Measurements from ENCODE around the gene FANCC. TPM values are rescaled to one million over a fixed set of nuclear protein-coding genes. Genes with fewer than 3 reads are reported as not detected.

FANCC gene
- total RNA-seq, 6 experiments from 2014 or later, result 4.7 to 7.1 (median 5.7) TPM

DNA sequence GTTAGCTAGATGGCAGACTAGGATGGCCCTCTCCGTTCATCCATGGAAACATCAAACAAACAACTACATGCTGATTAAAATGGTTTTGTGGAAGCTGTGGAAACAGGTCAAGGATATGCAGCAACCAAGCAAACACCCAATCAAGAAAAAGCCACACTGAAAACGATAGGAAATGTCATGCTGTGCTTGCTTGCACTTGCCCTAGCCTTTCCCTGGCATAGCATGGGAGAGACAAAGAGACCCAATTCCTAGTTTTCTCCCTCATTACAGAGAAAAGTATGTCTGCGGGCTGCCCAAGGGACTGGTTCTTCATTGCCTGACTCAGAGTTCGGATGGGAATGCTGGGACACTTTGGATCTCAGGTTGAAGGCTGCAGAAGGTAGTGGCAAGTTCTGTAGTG, 98.7 kb downstream of the FANCC start:
- Mint-ChIP-seq H3K27me3 (ENCODE audit: insufficient read depth) (no peaks in the 10 kb centered on the region), H3K36me3 (ENCODE audit: low read depth) (no peaks in the 10 kb centered on the region), H3K4me1 (ENCODE audit: low read depth) (no peaks in the 10 kb centered on the region), H3K9me3 (no peaks in the 10 kb centered on the region), H3K4me3 (no peak overlapping the region), H3K27ac (no peak overlapping the region)
- no peak for DNase-seq
- TF ChIP-seq, protein P1, sequence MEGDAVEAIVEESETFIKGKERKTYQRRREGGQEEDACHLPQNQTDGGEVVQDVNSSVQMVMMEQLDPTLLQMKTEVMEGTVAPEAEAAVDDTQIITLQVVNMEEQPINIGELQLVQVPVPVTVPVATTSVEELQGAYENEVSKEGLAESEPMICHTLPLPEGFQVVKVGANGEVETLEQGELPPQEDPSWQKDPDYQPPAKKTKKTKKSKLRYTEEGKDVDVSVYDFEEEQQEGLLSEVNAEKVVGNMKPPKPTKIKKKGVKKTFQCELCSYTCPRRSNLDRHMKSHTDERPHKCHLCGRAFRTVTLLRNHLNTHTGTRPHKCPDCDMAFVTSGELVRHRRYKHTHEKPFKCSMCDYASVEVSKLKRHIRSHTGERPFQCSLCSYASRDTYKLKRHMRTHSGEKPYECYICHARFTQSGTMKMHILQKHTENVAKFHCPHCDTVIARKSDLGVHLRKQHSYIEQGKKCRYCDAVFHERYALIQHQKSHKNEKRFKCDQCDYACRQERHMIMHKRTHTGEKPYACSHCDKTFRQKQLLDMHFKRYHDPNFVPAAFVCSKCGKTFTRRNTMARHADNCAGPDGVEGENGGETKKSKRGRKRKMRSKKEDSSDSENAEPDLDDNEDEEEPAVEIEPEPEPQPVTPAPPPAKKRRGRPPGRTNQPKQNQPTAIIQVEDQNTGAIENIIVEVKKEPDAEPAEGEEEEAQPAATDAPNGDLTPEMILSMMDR (IDR thresholded peaks at IDR 0.05), result no peak

DNA sequence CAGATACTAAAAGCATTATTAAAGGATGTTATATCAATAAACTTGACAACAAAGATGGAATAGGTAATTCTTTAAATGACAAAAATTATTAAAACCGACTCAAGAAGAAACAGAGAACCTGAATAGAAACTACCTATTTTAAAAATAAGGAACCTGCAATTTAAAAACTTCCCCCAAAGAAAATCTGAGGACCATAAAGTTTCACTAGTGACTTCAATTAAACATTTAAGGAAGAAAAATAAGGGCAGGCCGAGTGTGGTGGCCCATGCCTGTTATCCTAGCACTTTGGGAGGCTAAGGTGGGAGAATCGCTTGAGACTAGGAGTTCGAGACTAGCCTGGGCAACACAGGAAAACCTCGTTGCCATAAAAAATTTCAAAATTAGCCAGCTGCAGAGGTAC, 99.6 kb downstream of the FANCC start:
- no peaks in the 10 kb centered on the region for H3K36me3 Mint-ChIP-seq (ENCODE audit: low read depth)
- H3K9me3 Mint-ChIP-seq, result no peaks in the 10 kb centered on the region
- no peak overlapping the region for H3K27ac Mint-ChIP-seq
- TF ChIP-seq, protein P1 (IDR thresholded peaks at IDR 0.05), result no peak
- no peaks in the 10 kb centered on the region for H3K27me3 Mint-ChIP-seq (ENCODE audit: insufficient read depth)
- no peak overlapping the region for H3K4me3 Mint-ChIP-seq
- DNase-seq, result no peak
- H3K4me1 Mint-ChIP-seq (ENCODE audit: low read depth), result no peaks in the 10 kb centered on the region

DNA sequence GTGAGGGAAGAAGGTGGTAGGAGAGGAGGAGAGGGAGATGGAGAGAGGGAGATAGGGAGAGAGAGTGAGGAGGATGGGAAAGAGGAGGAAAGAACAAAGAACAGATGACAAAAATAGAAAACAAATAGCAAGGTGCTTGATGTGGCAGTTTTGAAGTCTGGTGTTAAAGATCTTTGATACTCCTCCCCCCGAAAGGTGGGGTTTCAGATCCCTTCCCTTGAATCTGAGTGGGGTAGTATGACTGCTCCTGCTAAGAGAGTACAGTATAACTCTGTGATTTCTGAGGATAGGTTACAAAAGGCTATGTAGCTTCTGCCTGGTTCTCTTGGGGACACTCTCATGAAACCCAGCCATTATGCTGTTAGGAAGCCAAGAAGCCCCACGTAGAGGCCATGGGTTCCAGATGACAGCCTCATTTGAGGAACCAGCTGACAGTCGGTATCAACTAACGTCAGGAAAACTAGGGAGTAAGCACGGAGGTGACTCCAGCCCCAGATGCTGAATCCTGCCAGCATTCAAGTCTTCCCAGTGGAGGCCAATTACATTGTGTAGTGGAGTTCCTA, 102.1 kb downstream of the FANCC start:
- Mint-ChIP-seq H3K4me1 (ENCODE audit: low read depth) (no peaks in the 10 kb centered on the region), H3K27me3 (ENCODE audit: insufficient read depth) (no peaks in the 10 kb centered on the region), H3K4me3 (no peak overlapping the region), H3K27ac (no peak overlapping the region), H3K36me3 (ENCODE audit: low read depth) (no peaks in the 10 kb centered on the region), H3K9me3 (no peaks in the 10 kb centered on the region)
- TF ChIP-seq, protein P1 (IDR thresholded peaks at IDR 0.05), result no peak
- DNase-seq, result no peak

- DNase-seq, result no peak
- Mint-ChIP-seq H3K36me3 (ENCODE audit: low read depth) (no peaks in the 10 kb centered on the region), H3K4me1 (ENCODE audit: low read depth) (no peaks in the 10 kb centered on the region), H3K9me3 (no peaks in the 10 kb centered on the region), H3K4me3 (no peak overlapping the region), H3K27me3 (ENCODE audit: insufficient read depth) (no peaks in the 10 kb centered on the region), H3K27ac (no peak overlapping the region)
- TF ChIP-seq, protein P1 (IDR thresholded peaks at IDR 0.05), result no peak
These were observed 104.4 kb downstream of the FANCC start for GRCh38 chr9:95213117-95213516.

- Mint-ChIP-seq H3K9me3 (no peaks in the 10 kb centered on the region), H3K27me3 (ENCODE audit: insufficient read depth) (no peaks in the 10 kb centered on the region; the same call in 1 of the 2 replicates), H3K4me1 (ENCODE audit: low read depth) (peaks cover 16% of the 10 kb centered on the region), H3K4me3 (no peak overlapping the region), H3K27ac (no peak overlapping the region), H3K36me3 (ENCODE audit: low read depth) (no peaks in the 10 kb centered on the region)
- TF ChIP-seq, protein P1 (IDR thresholded peaks at IDR 0.05), result no peak
- DNase-seq, result no peak
These were observed 106.5 kb downstream of the FANCC start for GRCh38 chr9:95211028-95211427.

DNA sequence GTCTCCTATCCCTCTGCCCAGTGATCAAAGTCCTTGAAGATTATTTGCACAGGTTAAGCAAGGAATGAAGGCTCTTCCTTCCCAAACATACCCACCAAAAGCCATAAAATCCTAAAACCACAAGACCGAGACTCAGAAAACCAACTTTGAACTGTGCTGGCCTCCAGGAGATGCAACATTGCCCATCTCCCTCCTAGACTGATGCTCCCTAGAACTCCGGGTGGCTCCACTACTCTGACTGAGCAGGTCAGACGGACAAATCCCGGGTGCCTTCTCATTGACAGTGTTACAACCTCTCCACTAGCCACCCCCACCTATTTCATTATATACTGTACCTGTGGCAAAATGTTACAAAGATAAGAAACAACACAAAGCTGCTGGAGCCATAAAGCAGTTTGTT, 110.1 kb downstream of the FANCC start:
- DNase-seq, result no peak
- Mint-ChIP-seq H3K27ac (no peak overlapping the region), H3K27me3 (ENCODE audit: insufficient read depth) (no peaks in the 10 kb centered on the region; the same call in 1 of the 2 replicates), H3K4me1 (ENCODE audit: low read depth) (peaks cover 23% of the 10 kb centered on the region), H3K4me3 (no peak overlapping the region), H3K36me3 (ENCODE audit: low read depth) (no peaks in the 10 kb centered on the region), H3K9me3 (no peaks in the 10 kb centered on the region)
- TF ChIP-seq, protein P1 (IDR thresholded peaks at IDR 0.05), result no peak

All from HFFc6 (cell line).